Activated CD4-positive, alpha-beta T cell treated with anti-CD3 and anti-CD28 coated beads for 1 hour (primary cell): ENCODE measurements around the gene SLTM.
"Not testable (repeated sequence)": the region's sequence is repeated elsewhere in the genome, so short reads cannot be mapped to it uniquely, and the experiment has no call there.

Experiments
- DNase-seq: peaks from one replicate; pipeline ENCODE4 v3.0.0-alpha.2; 2020

SLTM gene

DNA sequence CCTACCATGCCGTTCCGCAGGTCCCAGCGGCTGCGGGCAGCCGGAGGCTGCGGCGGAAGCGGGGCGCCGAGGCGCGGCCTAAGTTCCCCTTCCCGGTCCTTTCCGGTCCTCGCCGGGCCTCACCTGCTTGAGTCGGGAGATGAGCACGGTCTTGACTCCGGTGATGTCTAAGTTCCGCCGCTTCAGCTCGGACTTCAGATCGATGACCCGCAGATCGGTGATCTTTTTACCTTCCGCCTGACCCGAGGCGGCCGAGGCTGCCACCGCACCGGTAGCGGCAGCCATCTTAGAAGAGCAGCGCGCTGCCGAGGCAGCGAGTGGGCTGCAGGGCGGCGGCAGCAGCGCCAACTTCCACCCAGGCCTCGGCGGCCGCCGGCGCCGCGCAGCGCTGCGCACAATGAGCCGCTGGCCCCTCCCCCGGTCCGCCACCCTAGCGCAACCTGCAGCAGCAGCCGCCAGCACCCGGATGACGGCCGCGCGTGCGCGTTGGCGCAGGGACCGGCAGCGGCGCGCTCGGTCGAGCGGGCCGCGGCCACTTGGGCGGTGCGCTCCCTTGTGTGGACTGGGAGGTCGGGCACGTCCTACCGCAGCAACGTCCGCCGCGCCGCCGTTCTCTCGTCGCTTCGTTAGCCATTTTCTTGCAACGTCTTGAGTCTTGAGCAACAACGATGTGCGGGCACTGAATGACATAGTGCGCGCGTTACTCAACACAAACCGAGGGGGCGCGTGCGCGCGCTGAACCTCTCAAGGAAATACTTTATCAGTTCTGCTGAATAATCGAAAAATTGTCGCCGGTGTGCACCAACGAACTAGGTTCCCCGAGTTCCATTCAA lies at the start of gene SLTM:
Gene SLTM, minus strand, starts transcription at position 399 of the 833 bp plus-strand sequence. Its CDS starts 114 bp downstream, at position 285.
- DNase-seq: peak; percentile 91

DNA sequence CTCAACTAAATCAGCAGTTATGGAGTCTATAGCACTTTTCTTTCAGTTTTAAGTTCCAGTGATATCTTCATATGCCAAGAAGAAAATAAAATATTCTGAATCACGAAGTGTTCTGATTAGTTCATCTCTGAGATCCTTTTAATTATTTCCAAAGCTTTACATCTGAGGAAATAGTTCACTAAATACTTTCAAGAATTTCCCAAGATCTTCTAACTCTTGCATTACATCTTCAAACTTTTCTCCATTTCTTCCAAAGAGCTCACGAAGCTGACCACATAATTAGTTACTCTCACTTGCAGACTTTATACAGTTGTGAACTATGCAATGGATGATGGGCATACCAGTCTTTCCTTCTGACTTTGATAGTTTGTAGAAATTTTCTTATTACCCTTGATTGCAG lies 49.8 kb upstream of the SLTM start:
- DNase-seq: no peak

DNA sequence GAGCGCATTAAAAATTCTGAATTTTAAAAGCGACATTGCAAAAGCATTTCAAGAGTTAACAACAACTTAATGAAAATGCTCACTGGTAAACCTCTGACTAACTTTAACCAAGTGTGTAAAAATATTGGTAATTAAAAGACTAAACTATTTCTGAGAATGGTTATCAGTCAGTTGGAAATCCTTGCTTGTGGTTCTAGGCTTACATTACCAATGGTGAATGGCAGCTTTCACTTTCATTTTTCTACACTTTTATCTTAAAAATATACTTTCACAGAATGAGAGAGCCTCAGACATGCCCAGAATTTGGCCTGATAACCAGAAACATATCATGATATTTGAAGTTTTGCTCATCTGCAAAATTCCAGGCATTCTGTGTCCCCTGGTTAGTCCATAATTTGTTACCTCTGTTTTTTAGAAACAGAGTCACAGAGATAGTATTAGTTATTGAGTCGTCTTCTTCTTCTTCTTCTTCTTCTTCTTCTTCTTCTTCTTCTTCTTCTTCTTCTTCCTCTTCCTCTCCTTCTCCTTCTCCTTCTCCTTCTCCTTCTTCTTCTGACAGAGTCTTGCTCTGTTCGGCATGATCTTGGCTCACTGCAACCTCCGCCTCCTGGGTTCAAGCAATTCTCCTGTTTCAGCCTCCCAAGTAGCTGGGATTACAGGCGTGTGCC lies 48.5 kb upstream of the SLTM start:
- no peak for DNase-seq

DNA sequence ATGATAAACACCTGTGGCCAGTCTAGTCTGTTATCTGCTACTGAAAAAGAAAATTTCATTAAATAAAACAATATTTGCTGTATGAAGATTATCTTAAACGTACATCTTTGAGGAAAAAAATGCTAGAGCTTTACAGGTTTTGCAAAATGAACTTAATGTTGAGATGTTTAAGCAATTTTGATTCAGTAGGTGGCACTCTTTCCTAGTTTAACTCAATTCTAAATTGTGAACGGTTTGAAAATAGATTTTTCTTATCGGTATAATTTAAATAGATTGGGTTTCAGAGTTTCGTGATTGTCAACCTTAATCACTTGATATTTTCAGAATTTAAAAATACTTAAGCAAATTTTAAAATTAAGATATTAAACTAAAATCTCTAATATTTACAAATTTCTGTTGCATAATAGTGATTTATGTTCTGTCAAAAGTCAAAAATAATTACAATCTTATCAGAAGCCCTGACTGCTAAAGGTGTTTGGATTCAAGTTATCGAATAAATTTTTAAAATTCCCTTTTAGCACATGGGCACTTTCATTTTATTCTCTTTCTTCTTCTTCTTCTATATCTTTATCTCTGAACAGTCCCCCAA lies 47.0 kb upstream of the SLTM start:
- no peak for DNase-seq

DNA sequence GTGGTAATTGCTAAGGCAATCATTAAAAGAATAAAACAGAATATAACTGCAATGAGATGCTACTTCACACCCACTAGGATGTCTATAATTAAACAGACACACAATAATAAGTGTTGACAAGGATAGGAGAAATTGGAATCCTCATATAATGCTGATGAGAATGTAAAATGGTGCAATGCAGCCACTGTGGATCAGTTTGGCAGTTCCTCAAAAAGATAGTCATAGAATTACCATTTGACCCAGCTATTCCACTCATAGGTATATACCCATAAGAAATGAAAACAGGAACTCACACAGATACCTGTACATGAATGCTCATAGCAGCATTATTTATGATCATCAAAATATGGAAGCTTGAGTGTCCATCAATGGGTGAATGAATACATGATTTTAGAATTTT lies 44.4 kb upstream of the SLTM start:
- DNase-seq: no peak

DNA sequence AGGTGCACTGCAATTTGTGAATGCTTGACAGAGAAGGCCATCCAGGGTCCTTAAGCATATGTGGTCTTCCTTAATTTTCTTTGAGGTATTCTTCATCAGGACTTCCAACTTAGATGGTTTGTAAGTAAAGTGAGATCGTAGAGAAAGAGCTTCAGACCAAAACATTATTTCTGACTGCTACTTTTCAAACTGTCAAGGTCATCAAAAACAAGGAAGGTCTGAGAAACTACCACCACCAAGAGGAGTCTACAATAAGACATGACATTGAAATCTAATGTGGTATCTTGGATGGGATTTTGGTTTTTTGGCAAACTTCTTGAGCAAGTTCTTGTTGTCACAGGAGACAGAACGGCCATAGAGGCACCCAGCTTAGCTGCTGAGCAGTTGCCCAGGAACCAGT lies 34.0 kb upstream of the SLTM start:
- no peak for DNase-seq

DNA sequence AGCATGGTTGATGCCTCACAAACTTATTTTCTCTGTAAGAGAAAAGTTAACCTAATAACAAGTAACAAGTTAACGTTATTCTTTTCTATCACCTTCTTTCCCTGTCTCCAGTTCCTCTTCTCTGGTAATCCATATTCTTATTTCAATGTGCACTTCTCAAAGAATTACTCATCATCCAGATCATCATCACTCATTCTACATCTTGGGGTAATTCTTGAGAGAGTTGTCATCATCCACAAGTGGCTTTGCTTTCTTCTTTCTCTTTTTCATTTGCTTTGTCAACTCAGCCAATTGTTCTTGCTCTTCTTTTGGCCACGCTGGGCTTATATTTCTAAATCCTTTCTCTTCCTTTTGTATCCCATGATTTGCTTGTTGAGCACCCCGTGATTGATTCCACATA lies 33.2 kb upstream of the SLTM start:
- DNase-seq: no peak

DNA sequence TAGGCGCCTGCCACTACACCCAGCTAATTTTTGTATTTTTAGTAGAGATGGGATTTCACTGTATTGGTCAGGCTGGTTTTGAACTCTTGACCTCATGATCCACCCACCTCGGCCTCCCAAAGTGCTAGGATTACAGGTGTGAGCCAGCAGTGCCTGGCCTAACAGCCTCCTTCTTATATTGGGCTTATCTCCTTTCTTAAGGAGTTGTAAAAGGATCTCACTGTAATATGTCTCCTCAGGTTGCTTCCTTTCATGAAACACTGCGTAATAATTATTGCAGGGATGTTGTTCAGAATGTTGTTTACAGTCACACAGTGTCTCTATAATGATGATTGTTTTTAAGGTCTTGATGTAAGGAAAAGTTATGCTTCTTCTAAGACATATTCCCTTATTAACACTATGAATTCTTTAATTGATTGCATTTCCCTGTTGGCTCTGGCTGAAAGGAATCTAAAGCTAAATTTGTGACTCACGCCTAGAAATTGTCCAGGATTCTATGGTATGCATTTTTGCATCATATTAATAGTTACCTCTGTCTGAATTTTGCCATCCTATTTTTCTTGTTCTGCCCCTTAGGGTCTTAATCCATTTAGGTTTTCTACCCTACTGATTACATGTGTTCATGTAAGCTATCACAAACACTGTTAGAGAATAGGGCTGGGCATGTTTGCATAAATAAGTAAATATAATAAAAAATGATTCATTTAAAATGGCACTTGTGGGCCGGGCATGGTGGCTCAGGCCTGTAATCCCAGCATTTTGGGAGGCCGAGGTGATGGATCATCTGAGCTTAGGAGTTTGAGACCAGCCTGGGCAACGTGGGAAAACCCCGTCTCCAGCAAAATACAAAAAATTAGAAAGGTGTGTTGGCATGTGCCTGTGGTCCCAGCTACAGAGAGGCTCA lies 29.4 kb upstream of the SLTM start:
- DNase-seq: no peak

DNA sequence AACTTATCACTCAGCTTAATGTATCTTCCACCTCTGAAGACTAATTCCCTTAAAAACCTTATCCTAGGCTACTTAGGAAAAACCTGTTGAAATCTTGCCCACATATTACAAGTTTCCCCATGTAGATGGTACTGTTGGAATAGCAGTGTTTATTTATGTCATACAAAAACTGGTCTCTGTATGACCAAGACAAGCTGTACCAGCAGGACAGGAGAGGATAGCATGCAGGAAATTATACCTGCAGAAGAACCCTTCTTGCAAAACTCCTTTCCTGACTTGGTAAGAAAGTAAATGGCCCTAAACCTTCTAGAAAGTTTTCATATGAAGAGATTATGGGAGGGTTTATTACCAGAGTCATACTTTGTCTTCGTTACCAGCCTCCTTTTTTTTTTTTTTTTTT lies 28.7 kb upstream of the SLTM start:
- no peak for DNase-seq

DNA sequence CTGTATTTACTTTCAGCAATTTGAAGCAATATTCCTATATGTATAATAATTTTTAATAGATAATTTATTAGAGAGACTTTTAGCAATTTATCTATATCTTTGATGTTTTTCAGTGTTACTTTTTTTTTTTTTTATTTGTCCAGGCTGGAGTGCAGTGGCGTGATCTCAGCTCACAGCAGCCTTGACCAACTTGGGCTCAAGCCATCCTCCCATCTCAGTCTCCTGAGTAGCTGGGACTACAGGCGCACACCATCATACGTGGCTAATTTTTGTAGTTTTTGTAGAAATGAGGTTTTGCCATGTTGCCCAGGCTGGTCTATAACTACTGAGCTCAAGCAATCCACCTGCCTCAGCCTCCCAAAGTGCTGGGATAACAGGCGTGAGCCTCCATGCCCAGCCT lies 25.3 kb upstream of the SLTM start:
- no peak for DNase-seq

DNA sequence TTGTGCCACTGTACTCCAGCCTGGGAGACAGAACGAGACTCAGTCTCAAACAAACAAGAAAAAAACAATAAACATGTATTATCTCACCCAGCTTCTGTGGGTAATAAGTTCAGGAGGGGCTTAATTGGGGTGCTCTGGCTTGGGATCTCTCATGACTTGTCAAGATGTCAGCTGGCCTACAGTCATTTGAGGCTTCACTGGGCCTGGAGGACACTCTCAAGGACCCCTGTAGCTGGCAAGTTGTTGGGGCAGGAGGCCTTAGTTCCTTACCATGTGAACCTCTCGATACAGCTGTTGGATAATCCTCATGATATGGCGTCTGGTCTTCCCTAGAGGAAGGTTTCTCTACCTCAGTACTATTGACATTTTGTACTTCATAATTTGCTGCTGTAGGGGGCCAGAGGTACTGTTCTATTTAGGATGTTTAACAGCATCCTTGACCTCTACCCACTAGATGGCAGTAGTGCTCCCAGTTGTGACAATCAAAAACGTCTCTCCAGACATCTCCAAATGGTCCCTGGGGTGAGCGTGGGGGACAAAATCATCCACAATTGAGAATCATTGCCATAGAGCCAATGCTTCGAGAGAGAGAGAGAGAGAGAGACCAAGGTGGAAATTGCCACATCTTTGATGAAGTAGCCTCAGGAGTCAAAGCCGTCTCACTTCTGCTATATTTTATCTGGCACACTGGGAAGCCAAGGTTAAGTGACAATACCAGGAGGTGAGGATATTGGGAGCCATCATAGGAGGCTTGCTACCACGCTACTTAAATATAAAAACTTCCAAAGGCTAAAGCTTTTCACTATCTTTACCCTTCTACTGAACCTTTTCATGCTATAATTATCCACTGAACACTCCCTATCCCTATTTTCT lies 23.9 kb upstream of the SLTM start:
- DNase-seq: peak; percentile 22

DNA sequence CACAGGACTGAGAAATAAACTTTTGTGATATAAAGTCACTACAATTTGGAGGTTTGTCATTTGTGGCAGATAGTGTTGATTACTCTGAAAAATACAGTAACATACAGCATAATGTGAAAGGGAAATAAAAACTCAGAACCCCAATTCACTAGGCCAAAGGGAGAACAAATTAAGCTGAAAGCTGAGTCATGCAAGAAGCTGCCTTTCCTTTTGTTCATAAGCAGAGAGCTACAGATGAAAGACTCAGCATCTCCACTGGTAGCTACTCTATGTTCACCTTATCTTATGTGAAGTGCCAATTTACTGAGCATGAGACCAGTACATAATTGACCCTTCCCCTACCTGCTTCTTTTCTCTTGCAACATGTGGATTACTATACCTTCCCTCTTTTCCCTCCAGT lies 19.3 kb upstream of the SLTM start:
- no peak for DNase-seq

DNA sequence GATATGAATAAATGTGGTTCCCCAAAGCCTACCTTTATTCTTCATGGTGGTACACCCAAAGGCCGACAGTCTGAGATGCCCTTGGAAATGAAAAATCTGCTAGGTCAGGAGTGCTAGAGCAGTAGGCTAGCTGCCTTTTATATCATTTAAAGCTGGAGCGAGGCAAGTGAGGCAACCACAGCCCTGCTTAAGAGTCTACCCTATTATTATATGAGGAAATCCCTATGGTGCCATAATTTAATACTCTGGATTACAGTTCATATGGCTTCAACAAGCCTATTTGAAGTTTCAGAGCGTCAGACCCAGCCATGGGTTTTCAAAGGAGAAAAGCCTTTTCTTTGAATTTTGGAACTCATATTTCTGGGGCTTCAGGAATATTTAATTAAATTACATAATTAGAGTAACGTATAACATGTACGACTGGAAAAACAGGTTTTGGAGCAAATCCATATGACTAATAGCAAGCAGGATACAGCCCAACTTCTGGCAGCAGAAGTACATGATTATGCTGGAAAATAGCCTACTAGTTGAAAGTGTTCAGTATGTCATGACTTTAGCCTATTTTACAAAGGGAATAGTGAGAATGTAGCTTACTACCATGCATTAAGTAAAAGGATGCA lies 18.0 kb upstream of the SLTM start:
- no peak for DNase-seq

DNA sequence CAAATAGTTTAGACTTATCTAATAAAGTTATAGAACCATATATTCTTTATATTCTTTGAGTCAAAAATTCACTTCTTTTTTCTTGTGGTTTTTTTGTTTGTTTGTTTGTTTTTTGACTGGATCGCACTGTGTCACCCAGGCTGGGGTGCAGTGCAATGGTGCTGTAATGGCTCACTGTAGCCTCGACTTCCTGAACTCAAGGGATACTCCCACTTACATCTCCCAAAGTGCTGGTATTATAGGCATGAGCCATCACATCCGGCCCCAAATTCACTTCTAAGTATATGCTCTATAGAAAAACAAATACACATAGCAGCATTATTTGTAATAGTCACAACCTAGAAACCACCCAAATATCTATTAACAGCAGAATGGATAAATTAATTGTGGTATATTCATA lies 13.7 kb upstream of the SLTM start:
- no peak for DNase-seq

DNA sequence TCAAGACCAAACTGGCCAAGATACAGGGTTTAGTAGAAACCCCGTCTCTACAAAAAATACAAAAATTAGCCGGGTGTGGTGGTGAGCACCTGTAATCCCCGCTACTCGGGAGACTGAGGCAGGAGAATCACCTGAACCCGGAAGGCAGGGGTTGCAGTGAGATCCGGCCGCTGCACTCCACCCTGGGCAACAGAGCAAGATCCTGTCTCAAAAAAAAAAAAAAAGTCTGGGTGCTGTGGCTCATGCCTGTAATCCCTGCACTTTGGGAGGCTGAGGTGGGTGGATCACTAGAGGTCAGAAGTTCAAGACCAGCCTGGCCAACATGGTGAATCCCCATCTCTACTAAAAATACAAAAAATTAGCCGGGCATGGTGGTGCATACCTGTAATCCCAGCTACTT lies 1.5 kb upstream of the SLTM start:
- not testable (repeated sequence) for DNase-seq

DNA sequence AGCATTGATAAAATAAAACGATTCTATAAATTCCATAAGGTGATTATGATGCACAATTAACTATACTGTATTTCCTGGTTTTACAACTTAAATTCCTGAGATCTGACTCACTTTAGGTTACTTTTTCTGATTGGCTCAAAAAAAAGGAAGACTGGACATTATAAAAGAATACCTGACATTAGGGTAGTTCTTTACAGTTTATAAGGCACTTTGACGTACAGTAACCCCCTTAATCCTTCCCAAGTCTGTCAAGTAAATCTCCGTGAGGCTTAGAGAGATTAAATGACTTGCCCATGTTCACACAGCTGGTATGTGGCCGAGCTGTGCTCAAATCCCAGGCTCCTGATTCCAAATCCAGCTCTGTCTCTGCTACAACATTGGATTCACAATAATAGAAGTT lies 1.0 kb upstream of the SLTM start:
- DNase-seq: no peak

DNA sequence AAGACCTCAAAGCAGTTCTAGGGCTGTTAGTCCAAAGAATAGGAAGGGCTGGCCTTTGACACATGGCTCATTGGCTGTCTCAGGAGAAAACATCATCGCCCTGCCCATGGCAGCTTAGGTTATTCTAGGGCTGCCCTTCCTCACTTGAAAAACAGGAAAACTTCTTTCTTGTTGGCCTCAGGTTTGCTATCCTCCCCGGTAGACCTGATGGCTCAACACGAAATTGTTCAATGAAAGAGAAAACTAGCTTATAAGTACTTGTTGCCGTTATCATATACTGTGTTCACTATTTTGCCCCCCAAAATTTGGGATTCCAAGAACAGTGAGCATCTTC lies 602 bp upstream of the SLTM start:
- no peak for DNase-seq

DNA sequence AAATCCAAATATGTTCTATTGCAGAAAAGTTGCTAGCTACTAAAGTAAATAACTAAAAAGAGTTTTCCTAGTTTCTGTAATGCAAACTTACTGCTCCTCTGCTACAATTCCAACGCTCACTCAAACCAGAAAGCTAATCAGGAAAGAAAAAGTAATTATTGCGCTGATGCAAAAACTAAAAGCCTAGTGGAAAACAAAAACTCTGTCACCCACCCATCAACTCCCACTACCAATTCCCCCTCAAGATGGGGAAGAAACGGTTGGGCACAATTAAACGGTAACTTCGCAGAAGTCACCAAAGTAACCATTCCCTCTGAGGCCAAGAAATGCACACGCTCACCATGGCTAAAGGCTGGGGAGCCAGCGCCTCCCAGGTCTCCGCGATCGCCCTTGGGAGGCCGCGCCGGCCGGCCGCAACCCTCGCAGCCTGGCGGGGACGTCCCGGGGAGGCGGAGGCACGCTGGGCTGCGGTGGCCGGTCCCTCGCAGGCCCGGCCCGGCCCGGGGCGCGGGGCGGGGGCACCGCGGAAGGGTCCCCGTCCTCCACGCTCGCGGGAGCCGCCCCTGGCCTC lies 684 bp downstream of the SLTM start:
- DNase-seq: no peak

DNA sequence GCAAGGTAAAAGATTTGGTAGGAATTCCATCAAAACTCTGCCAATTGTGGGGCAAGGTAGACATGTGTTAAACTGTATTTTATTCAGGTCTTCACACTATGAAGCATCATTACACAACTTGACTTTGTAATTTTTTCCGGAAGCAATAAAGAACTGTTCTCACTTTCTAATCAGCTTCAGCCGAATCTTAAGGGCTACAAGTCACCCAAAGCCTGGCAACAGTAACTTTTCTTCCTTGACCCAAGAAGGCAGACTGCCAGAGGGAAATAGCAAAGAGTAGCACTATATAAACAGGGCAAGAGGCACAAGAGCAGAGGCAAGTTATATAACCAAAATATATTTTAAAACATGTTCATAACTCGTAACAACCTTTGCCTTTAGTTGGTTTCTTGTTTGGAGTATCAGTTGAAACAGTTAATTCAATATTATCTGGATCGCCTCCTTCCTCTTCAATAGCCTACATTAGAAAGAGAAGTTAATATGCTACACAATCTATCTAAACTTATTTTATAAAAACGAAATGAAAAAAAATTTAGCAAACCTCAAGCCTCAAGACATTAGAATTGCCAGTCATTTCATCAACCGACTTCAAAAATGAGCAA lies 1.4 kb downstream of the SLTM start:
- DNase-seq: no peak

DNA sequence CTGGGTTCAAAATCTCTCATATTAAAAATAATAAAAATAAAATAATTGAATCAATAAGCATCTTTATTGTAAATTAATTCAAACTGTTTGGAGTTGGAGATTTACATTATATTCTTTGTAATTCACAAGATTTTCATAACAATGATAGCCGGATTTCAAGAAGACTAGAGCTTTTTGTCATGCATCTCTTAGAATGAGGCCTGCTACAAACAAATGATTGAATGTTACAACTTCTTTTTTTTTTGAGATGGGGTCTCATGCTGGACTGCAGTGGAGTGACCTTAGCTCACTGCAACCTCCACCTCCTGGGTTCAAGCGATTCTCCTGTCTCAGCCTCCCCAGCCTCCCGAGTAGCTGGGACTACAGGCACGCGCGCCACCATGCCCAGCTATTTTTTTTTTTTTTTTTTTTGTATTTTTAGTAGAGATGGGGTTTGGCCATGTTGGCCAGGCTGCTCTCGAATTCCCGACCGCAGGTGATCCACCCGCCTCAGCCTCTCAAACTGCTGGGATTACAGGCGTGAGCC lies 3.5 kb downstream of the SLTM start:
- no peak for DNase-seq

DNA sequence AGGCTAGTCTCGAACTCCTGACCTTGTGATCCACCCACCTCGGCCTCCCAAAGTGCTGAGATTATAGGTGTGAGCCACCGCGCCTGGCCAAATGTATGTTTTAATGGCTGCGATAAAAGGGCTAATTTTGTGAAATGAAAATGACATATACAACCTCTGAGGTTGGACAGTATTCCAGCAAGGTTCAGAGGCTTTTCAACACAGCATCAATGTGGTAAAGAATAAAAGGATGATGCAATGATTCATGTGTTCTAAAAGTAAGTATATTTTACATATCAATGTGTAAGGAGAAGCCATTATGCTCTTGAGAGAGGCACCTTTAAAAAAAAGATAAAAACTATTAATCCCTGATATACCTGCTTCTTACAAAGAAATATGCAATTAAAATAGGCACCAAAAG lies 6.7 kb downstream of the SLTM start:
- no peak for DNase-seq
